GM18498 (cell line): ENCODE measurements around the gene NUP35.

ENCODE experiments used
- ATAC-seq: cut with Tn5 transposase; IDR thresholded peaks from one replicate; pipeline ENCODE4 v1.9.1; 2021; ENCODE audit warnings: mild to moderate bottlenecking, moderate library complexity; ENCODE audit not compliant: unreplicated experiment

Gene NUP35

GRCh38 chr2:183207110-183207509 lies 82.9 kb downstream of the NUP35 start:
- ATAC-seq: no peak

GRCh38 chr2:183209395-183210028 lies 85.3 kb downstream of the NUP35 start:
- ATAC-seq: no peak
